ENCODE data around the gene SLC5A11. TPM values are rescaled to one million over a fixed set of nuclear protein-coding genes. Genes with fewer than 3 reads are reported as not detected.
"Not testable (repeated sequence)": the region's sequence is repeated elsewhere in the genome, so short reads cannot be mapped to it uniquely, and the experiment has no call there.

Gene SLC5A11
- total RNA-seq, 1 experiment from 2014 or later, result 0.50 TPM

DNA sequence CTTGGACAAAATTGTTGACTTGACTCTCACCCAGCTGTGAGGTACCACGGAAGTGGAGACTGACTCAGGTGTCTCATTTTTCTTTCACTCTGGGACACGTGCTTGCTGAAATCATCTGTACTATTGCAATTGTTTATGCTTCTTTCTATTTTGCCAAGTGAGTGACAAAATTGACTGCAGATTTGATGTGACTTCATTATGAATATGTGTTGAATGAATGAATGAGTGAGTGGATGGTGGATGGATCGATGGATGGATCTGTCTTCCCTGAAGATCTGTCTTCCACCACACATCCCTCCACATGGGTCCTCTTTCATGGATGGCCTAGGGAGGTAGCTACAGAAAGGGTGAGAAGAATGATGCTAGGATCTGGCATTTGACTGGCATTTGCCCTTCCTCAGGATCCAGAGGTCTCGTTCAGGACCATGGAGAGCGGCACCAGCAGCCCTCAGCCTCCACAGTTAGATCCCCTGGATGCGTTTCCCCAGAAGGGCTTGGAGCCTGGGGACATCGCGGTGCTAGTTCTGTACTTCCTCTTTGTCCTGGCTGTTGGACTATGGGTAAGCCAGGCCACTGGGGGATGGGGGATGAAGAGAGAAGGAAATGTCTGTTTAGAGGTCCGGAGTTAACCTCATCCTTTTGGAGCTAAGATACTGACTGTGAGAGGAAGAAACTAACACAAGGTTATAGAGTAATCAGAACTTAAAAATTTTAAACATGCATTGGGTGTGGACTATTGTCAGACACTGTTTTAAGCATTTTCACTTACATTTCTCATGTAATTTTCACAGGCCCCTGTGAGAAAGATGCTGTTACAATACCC is 12.7 kb downstream of the SLC5A11 start:
- DNase-seq (ENCODE audit: low spot score), result peak; percentile 59

DNA sequence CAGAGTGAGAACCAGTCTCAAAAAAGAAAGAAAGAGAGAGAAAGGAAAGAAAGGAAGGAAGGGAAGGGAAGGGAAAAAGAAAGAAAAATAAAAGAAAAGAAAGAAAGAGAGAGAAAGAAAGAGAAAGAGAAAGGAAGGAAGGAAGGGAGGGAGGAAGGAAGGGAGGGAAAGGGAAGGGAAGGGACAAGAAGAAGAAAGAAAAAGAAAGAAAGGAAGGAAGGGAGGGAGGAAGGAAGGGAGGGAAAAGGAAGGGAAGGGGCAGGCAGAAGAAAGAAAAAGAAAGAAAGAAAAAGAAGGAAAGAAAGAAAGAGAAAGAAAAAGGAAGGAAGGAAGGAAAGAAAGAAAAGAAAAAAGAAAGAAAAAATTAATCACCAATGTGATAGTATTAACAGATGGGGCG is 15.7 kb downstream of the SLC5A11 start:
- DNase-seq (ENCODE audit: low spot score), result no peak

DNA sequence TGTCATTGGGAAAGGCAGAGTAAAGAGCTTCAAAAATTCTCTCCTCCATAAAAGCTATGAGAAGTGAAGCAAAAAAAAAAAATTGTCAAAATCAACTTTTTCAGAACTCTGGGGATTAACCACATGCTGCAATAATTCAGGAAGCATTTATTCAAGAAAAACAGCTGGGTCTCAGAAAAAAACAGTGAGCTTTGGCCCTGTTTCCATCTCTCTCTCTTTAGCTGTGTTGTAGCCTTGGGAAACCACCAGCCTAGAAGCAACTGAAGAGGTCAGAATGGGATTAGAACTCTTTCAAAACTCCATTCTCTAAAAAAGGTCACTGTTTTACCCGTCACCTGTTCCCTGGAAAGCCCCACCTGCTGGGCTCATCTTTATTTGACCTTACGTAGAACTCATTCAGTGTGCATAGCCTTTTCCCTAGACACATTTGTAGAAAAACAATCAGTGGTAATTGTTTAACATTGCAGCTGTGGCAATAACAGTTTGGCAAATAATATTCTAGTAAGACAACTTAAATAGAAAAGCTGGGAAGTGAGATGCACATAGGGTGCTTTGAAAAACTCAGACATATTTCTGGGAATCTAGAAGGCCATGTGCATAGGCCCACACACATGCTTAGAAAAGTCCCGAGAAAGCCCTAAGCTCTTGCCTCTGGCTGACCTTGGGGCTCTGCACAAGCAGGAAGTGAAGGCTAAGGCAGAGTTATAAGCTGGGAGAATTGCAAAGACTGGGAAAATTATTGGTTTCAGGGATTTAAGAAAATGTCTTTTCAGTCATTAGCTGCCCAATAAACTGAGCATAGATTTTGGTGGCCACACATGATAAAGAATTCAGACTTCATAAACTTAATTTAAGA is 18.0 kb downstream of the SLC5A11 start:
- no peak for DNase-seq (ENCODE audit: low spot score)

DNA sequence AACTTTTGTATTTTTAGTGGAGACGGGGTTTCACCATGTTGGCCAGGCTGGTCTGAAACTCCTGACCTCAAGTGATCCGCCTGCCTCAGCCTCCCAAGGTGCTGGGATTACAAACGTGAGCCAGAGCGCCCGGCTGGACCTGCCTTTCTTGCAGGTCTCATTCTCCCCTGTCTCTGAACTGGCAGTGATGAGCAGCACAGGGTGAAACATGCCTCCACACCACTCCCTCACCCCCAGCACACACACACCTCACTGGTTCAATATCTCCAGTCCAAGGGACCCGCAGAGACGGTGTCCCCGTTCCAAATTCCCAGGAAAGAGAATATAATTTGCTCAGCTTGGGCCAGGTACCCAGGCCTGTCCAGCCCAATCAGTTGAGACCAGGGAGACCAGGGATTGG is 23.3 kb downstream of the SLC5A11 start:
- DNase-seq (ENCODE audit: low spot score), result no peak

DNA sequence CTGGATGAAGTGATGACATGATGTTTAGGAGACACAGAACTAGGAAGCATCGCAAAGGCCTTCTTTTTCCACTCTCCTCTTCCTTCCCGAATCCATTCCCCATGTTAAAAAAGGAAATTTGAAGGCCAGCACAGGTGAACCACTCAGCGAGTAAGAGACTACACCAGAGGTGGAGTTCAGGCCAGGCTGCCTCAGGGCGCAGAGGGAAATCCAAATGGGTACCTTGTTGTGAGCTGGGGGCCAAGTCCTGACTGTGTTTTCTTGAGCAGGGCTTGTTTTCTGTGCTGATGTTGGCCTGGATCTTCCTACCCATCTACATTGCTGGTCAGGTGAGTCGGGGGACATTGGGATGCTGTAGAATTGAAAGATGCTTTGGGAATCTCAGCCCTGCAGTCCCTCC is 26.1 kb downstream of the SLC5A11 start:
- DNase-seq (ENCODE audit: low spot score), result no peak

DNA sequence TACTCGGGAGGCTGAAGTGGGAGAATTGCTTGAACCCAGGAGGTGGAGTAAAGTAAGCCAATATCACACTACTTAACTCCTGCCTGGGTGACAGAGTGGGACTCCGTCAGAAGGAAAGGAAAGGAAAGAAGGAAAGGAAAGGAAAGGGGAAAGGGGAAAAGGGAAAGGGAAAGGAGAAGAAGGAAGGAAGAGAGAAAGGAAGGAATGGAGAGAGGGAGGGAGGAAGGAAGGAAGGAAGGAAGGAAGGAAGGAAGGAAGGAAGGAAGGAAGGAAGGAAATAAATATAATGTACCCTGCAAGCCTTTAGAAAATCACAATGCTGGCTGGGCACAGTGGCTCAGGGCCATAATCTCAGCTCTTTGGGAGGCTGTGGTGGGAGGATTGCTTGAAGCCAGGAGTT is 27.3 kb downstream of the SLC5A11 start:
- no peak for DNase-seq (ENCODE audit: low spot score)

DNA sequence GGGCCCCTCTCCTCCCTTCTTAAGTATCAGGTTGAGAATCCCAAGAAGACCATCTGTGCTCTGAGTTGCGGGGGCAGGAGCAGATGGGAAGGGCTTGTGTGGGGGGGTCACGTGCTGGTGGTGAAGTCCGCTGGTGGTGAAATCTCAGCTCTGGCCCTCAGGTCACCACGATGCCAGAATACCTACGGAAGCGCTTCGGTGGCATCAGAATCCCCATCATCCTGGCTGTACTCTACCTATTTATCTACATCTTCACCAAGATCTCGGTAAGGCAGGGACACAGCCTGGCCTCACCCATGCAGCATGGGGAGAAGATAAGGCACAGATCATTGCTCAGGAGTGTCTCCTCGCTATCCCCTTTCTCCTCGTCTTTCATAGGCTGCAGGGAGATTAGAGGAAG is 29.7 kb downstream of the SLC5A11 start:
- no peak for DNase-seq (ENCODE audit: low spot score)

DNA sequence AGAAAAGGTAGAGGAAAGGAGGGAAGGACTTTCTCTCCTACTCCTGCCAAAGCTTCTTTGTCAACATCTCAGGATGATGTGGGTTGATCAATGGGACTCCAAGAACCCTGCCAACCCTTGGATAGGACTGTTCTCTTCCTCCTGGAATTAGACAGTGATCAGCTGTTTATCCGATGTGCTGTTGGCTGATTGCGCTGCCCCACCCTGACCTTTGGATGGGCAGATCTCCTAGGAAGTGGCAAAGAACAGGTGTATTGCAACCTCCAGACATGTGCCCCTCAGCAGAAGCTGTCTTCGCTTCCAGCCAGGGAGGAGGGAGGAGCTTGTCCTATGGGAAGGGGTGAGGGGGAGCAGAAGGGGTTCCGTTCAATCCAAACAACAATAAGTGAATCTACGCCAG is 30.5 kb downstream of the SLC5A11 start:
- no peak for DNase-seq (ENCODE audit: low spot score)

DNA sequence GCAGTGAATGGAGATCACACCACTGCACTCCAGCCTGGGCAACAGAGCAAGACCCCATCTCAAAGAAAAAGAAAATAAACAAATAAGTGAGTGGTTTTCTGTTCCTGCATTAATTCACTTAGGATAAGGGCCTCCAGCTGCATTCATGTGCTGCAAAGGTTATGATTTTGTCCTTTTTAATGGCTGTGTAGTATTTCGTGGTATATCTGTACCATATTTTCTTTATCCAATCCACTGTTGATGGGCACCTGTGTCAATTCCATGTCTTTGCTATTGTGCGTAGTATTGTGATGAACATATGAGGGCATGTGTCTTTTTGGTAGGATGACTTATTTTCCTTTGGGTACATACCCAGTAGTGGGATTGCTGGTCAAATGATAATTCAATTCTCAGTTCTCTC is 33.9 kb downstream of the SLC5A11 start:
- DNase-seq (ENCODE audit: low spot score), result no peak

DNA sequence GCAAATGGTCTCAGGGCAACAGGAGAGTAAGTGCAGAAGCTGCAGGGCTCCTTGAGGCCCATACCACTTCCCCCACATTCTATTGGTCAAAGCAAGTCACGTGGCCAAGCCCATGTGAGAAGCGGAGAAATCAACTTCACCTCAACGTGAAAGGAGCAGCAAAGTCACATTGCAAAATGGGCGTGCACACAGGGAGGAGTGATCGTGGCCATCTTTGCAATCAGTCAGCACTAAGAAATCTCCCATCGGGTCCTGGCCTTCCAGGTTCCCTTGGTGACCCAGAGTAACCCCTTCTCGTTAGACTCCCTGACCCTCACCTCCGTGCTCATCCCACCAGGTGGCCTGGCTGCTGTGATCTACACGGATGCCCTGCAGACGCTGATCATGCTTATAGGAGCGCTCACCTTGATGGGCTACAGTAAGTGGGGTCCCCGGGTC is 38.0 kb downstream of the SLC5A11 start:
- DNase-seq (ENCODE audit: low spot score), result no peak

DNA sequence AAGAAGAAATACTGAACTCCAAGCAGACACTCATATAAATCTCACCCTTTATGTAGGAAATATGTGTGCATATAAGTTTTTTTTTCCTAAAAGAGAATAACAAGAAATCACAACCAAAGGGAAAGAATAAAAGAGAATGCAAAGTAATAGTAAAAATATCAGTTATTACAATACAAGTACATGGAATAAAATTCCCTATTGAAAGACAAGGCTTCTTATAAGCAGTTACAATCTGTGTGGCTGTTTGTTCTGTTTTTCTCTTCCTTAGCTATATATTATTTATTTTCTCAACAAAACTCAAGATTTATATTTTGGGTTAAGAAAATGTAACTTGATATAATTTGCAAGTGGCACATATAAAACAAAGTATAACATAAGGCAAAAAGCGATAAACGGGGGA is 41.7 kb downstream of the SLC5A11 start:
- no peak for DNase-seq (ENCODE audit: low spot score)

DNA sequence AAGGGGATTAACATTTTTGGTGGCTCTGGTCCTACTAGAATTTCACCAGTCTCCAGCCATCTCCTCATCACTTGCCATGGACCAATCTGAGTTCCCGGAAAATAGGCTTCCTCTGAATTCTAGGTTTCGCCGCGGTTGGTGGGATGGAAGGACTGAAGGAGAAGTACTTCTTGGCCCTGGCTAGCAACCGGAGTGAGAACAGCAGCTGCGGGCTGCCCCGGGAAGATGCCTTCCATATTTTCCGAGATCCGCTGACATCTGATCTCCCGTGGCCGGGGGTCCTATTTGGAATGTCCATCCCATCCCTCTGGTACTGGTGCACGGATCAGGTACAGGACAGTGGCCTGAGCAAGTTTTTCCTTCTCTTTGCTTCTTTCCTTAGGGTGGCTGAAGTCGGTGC is 45.0 kb downstream of the SLC5A11 start:
- DNase-seq (ENCODE audit: low spot score), result no peak

DNA sequence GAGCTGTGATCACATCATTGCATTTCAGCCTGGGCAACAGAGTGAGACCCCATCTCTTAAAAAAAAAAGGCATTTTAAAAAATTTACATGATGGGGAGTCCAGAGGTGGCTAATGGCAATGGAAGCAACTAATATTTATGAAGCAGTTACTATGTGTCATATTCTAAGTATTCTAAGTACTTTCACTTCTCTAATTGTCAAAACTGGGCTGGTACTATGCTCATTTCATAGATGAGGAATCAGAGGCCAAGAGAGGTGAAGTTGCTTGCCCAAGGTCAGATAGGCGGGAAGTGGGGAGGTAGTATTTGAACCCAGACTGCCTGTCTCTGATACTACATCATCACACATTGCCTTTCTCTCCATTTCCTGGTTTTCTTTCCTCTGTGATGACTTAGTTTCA is 50.7 kb downstream of the SLC5A11 start:
- no peak for DNase-seq (ENCODE audit: low spot score)

DNA sequence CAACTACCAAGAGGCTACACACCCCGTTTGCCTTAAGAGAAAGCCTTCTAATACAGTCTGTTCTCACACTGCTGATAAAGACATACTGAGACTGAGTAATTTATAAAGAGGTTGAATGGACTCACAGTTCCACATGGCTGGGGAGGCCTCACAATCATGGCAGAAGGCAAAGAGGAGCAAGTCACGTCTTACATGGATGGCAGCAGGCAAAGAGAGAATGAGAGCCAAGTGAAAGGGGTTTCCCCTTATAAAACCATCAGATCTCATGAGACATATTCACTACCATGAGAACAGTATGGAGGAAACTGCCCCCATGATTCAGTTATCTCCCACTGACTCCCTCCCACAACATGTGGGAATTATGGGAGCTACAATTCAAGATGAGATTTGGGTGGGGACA is 51.8 kb downstream of the SLC5A11 start:
- DNase-seq (ENCODE audit: low spot score), result not testable (repeated sequence)

DNA sequence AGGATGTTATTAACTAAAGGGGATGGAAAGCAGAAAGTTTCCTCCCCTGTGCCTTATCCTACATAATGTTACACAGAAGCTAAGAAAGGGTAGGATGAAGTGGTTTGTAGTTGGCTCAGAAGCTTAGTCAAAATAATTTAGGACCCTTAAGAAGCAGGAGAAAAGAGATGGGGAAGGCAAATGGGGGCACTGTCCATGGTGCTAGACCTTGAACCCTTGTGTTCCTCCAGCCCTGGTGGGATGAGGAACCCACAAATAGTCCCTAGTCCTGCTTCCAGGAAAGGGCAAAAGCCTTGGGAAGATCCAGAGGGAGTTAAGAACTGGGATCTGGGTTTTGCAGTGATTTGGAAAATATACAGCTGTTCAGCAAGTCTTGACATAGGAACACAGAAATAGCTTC is 54.5 kb downstream of the SLC5A11 start:
- no peak for DNase-seq (ENCODE audit: low spot score)

DNA sequence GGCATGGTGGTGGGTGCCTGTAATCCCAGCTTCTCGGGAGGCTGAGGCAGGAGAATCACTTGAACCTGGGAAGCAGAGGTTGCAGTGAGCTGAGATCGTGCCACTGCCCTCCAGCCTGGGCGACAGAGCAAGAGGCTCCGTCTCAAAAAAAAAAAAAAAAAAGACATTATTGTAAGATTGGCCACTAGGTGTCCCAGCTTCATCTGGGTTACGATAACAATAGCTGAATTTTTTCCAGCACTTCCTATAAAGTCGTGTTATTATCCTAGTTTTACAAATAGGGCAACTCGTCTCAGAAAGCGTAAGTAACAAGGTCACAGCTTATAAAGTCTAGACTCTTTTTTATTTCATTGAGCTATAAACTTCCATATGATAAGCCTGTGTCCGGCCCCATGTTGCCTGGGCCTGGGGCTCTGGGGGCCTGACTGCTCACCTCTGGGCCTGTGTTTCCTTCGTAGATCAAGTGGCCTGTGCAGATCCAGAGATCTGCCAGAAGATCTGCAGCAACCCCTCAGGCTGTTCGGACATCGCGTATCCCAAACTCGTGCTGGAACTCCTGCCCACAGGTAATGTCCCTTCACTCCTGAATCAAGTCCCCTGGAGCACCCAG is 60.5 kb downstream of the SLC5A11 start:
- DNase-seq (ENCODE audit: low spot score), result peak; percentile 22

DNA sequence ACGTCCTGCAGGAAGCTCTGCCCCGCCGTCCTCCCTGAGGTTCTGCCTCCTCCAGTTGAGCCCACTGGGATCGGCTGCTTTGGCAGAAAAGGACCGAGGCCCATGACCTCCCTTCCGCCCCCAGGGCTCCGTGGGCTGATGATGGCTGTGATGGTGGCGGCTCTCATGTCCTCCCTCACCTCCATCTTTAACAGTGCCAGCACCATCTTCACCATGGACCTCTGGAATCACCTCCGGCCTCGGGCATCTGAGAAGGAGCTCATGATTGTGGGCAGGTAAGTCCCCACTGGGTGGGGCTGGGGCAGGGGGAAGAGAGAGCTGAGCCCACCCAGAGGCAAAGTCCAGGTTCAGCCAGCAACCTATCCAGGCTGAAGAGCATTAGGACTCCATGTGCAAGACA is 61.1 kb downstream of the SLC5A11 start:
- no peak for DNase-seq (ENCODE audit: low spot score)

DNA sequence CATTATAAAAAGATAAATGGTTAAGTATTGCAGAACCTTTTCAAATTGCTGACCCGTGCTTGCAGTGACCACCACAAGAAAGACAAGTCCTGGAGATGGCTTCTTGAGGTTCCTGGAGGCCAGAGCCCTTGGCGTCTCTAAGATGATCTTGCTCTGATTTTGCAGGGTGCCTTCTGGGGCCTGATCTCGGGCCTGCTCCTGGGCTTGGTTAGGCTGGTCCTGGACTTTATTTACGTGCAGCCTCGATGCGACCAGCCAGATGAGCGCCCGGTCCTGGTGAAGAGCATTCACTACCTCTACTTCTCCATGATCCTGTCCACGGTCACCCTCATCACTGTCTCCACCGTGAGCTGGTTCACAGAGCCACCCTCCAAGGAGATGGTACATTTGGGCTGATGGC is 63.0 kb downstream of the SLC5A11 start:
- DNase-seq (ENCODE audit: low spot score), result no peak

DNA sequence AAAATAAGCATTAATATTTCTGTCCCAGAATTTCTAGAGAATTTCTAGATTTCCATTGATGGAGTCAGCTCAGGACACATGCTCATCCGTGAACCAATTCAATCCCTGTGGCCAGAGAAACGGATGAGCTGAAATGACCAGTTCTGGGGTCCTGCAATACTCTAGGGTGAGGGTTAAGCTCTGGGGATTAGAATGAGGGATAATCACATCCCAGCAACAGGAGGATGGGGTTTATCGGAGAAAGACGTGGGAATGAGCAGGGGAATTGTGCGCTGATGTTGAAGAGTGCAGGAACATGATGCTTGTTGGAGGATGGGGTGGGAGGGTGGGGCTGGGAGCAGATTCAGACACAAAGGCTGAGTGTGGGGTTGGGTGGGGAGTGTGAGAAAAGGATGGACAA is 64.1 kb downstream of the SLC5A11 start:
- no peak for DNase-seq (ENCODE audit: low spot score)

DNA sequence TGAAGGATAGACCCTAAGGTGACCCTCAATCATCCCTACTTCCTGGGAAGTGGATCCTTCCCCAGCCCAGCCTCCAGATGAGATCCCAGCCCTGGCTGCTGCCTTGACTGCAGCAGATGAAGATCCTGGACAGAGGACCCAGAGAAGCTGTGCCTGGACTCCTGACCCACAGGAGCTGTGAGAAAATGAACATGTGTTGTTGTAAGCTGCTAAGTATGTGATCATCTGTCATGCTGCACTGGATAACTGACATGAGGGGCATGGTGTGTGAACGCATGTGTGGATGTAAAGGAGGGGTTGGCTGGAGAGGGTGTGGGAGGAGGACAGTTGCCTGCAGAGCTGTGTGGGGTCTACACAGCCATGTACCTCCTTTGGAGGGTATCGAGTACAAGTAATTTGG is 69.3 kb downstream of the SLC5A11 start:
- no peak for DNase-seq (ENCODE audit: low spot score)

DNA sequence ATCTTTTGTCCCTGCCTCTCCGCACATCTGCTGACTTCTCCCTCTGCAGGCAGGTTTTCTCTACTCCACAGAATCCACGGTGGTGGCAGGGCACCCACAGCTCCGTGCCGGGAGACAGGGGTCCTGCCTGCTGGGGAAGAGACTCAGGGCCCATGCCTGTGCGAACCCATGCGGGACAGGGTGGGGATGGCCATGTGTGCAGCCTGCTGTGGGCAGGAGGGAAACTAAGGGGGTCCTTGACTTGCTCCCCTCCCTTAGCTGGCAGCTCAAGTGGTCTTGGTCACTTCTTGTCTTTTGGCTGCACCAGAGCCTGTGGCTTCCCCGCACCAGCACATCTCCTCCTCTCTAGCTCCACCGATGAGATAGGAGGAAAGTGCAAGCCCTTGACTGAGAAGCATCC is 69.8 kb downstream of the SLC5A11 start:
- no peak for DNase-seq (ENCODE audit: low spot score)

DNA sequence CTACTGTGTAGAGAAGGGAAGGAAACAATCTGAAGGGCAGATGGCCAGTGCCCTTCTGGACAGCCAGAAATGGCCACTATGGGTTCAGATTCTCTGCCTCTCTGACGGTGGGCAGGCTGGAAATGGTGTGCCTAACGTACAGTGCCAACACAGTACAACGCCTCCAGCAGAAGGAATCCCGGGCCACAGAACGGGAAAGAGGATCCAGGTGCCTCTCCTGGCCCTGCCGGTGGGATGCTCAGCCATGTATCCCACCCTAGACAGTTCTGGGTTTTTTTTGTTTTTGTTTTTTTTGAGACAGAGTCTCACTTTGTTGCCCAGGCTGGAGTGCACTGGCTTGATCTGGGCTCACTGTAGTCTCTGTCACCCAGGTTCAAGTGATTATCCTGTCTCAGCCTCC is 71.5 kb downstream of the SLC5A11 start:
- no peak for DNase-seq (ENCODE audit: low spot score)

DNA sequence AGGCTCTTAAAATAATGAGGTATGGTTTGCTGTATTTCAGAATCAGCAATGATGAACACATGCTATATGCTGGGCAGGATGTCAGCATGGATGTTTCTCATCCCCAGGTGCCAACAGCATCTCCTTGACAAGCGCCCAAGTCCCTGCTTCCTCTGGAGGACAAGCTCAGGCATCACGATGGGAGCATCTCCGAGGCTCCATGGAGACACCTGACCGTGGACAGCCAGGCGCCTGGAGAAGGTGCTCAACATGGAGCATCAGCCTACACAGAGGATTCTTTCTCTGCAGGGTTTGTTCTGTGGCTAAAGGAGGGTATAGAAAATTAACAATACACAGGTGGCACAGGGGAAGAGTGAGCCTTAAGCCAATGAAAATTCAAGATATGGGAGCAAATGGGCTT is 72.1 kb downstream of the SLC5A11 start:
- DNase-seq (ENCODE audit: low spot score), result no peak
